GM19025 (cell line): ENCODE results near the gene VASH2.

ENCODE experiments used
- ATAC-seq: cut with Tn5 transposase; IDR thresholded peaks from one replicate; pipeline ENCODE4 v1.9.1; 2021; ENCODE audit warnings: mild to moderate bottlenecking, low read depth, moderate library complexity; ENCODE audit not compliant: unreplicated experiment

The VASH2 gene

GRCh38 chr1:212928323-212929291 lies 21.7 kb upstream of the VASH2 start:
- ATAC-seq = peak; percentile 75

- ATAC-seq = no peak
Measured at GRCh38 chr1:212930986-212931678, 19.2 kb upstream of the VASH2 start.

- no peak for ATAC-seq
Measured at GRCh38 chr1:212933815-212934471, 16.4 kb upstream of the VASH2 start.

- ATAC-seq = no peak
Measured at GRCh38 chr1:212935387-212935981, 14.9 kb upstream of the VASH2 start.

GRCh38 chr1:212937034-212937433 lies 13.3 kb upstream of the VASH2 start:
- no peak for ATAC-seq

GRCh38 chr1:212938846-212939245 lies 11.5 kb upstream of the VASH2 start:
- ATAC-seq = no peak

- no peak for ATAC-seq
Measured at GRCh38 chr1:212941452-212941851, 8.9 kb upstream of the VASH2 start.

- no peak for ATAC-seq
Measured at GRCh38 chr1:212942679-212943392, 7.5 kb upstream of the VASH2 start.

- ATAC-seq = no peak
Measured at GRCh38 chr1:212943393-212943710, 7.0 kb upstream of the VASH2 start.

GRCh38 chr1:212944229-212944901 lies 6.0 kb upstream of the VASH2 start:
- ATAC-seq = no peak

GRCh38 chr1:212945056-212945455 lies 5.3 kb upstream of the VASH2 start:
- ATAC-seq = no peak

- ATAC-seq = no peak
Measured at GRCh38 chr1:212945463-212946160, 4.7 kb upstream of the VASH2 start.

GRCh38 chr1:212946872-212947271 lies 3.5 kb upstream of the VASH2 start:
- ATAC-seq = no peak

- no peak for ATAC-seq
Measured at GRCh38 chr1:212949771-212950170, 570 bp upstream of the VASH2 start.

- ATAC-seq = no peak
Measured at GRCh38 chr1:212951126-212951946, 995 bp downstream of the VASH2 start.

GRCh38 chr1:212951947-212952640 lies 1.8 kb downstream of the VASH2 start:
- no peak for ATAC-seq

- no peak for ATAC-seq
Measured at GRCh38 chr1:212952641-212952976, 2.3 kb downstream of the VASH2 start.

- ATAC-seq = no peak
Measured at GRCh38 chr1:212953321-212953720, 3.0 kb downstream of the VASH2 start.
